Activated CD8-positive, alpha-beta memory T cell treated with anti-CD3 and anti-CD28 coated beads for 4 hours (primary cell): Measurements from ENCODE around the gene EPS8.

Experiments used
- DNase-seq, 2 donors: peaks; one replicate each; pipeline ENCODE4 v3.0.0-alpha.2; 2020; ENCODE audit warnings: low read depth in 2 of 2

Gene EPS8

GRCh38 chr12:15789220-15790171 lies at the start of gene EPS8:
TSS of gene EPS8 (minus strand) at chr12:15789388. CDS start at chr12:15682951, 106,437 bp downstream.
- DNase-seq, result peak; percentile 71 to 73

- DNase-seq, result no peak
Measured at GRCh38 chr12:15837141-15837790, 48.1 kb upstream of the EPS8 start.

GRCh38 chr12:15834575-15834974 lies 45.4 kb upstream of the EPS8 start:
- no peak for DNase-seq

GRCh38 chr12:15831315-15831978 lies 42.3 kb upstream of the EPS8 start:
- no peak for DNase-seq

GRCh38 chr12:15830538-15830937 lies 41.4 kb upstream of the EPS8 start:
- no peak for DNase-seq

- DNase-seq, result no peak
Measured at GRCh38 chr12:15829949-15830348, 40.8 kb upstream of the EPS8 start.

- DNase-seq, result no peak
Measured at GRCh38 chr12:15829255-15829654, 40.1 kb upstream of the EPS8 start.

GRCh38 chr12:15827136-15827535 lies 37.9 kb upstream of the EPS8 start:
- no peak for DNase-seq

GRCh38 chr12:15824516-15824915 lies 35.3 kb upstream of the EPS8 start:
- DNase-seq, result no peak

GRCh38 chr12:15823360-15824128 lies 34.4 kb upstream of the EPS8 start:
- no peak for DNase-seq

GRCh38 chr12:15819644-15820437 lies 30.7 kb upstream of the EPS8 start:
- no peak for DNase-seq

GRCh38 chr12:15818418-15818817 lies 29.2 kb upstream of the EPS8 start:
- no peak for DNase-seq

GRCh38 chr12:15815730-15816129 lies 26.5 kb upstream of the EPS8 start:
- DNase-seq, result no peak

- DNase-seq, result no peak
Measured at GRCh38 chr12:15811214-15812127, 22.3 kb upstream of the EPS8 start.

GRCh38 chr12:15808652-15809051 lies 19.5 kb upstream of the EPS8 start:
- DNase-seq, result no peak

GRCh38 chr12:15808250-15808649 lies 19.1 kb upstream of the EPS8 start:
- no peak for DNase-seq

- DNase-seq, result no peak
Measured at GRCh38 chr12:15806826-15807225, 17.6 kb upstream of the EPS8 start.

- DNase-seq, result no peak
Measured at GRCh38 chr12:15801770-15802744, 12.9 kb upstream of the EPS8 start.

- no peak for DNase-seq
Measured at GRCh38 chr12:15800278-15800677, 11.1 kb upstream of the EPS8 start.
